Breast epithelium (tissue), 3 donors: ENCODE measurements around the gene CATSPER3.

Source experiments
- POLR2A ChIP-seq: fragments of 450-650 bp; IDR thresholded peaks from one replicate; pipeline ENCODE4 v1.6.1; 2016; ENCODE audit warnings: antibody characterized with exemption, mild to moderate bottlenecking, moderate library complexity
- POLR2AphosphoS5 ChIP-seq, 3 donors: sonication (generic); formaldehyde crosslinking; IDR thresholded peaks; one replicate each; pipeline ENCODE4 v1.6.1; 2017; ENCODE audit warnings: antibody characterized with exemption in 3 of 3
- TF ChIP-seq, protein P1 (sequence below), 3 donors: fragments of 450-650 bp; IDR thresholded peaks; one replicate each; pipeline ENCODE4 v1.5.1; 2016 to 2017; ENCODE audit warnings: antibody characterized with exemption in 3 of 3, mild to moderate bottlenecking in 3 of 3, moderate library complexity in 3 of 3

DNA sequence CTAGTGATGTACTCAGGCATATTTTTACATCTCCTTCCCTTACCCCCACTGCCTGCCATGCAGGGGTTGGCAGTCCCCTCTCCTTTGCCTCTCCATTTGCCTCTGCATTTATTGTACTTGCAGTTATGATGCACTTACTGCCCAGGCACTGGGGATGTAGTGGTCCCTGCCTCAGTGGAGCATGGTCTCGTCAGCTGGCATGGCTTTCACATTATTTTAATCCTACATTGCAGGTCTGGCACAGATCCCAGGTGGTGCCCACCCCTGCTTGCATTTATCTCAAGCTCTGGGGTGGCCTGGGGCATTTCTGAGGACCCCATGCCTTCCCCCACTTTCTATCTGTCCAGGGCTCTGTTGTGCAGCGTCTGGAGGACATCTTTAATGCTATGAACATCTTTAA lies 89.5 kb downstream of the CATSPER3 start:
- TF ChIP-seq, protein P1, sequence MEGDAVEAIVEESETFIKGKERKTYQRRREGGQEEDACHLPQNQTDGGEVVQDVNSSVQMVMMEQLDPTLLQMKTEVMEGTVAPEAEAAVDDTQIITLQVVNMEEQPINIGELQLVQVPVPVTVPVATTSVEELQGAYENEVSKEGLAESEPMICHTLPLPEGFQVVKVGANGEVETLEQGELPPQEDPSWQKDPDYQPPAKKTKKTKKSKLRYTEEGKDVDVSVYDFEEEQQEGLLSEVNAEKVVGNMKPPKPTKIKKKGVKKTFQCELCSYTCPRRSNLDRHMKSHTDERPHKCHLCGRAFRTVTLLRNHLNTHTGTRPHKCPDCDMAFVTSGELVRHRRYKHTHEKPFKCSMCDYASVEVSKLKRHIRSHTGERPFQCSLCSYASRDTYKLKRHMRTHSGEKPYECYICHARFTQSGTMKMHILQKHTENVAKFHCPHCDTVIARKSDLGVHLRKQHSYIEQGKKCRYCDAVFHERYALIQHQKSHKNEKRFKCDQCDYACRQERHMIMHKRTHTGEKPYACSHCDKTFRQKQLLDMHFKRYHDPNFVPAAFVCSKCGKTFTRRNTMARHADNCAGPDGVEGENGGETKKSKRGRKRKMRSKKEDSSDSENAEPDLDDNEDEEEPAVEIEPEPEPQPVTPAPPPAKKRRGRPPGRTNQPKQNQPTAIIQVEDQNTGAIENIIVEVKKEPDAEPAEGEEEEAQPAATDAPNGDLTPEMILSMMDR (IDR thresholded peaks at IDR 0.05) = no peak
- TF ChIP-seq POLR2AphosphoS5 (IDR thresholded peaks at IDR 0.05) (no peak), POLR2A (no peak)
